Tibial nerve (tissue), 4 donors: ENCODE data around the gene SLC38A3.
"Not testable (repeated sequence)": the region's sequence is repeated elsewhere in the genome, so short reads cannot be mapped to it uniquely, and the experiment has no call there.

ENCODE experiments used
- CTCF ChIP-seq, 5 experiments: fragments of 200-600 bp in 3 of 5; fragments of 450-650 bp in 2 of 5; sonication (generic) in 3 of 5; IDR thresholded peaks; one replicate each; pipeline ENCODE4 v1.5.1; 2016 to 2019; ENCODE audit warnings: antibody characterized with exemption in 5 of 5, mild to moderate bottlenecking in 3 of 5, moderate library complexity in 2 of 5
- EP300 ChIP-seq, 2 donors: sonication (generic); formaldehyde crosslinking; IDR thresholded peaks; one replicate each; pipeline ENCODE4 v1.6.1; 2017; ENCODE audit warnings: antibody characterized with exemption in 2 of 2, mild to moderate bottlenecking in 1 of 2
- POLR2A ChIP-seq, 2 donors: fragments of 450-650 bp; IDR thresholded peaks; one replicate each; pipeline ENCODE4 v1.6.1; 2017; ENCODE audit warnings: antibody characterized with exemption in 2 of 2, mild to moderate bottlenecking in 2 of 2, moderate library complexity in 2 of 2

GRCh38 chr3:50228184-50228763 lies 23.2 kb downstream of the SLC38A3 start:
- not testable (repeated sequence) for TF ChIP-seq CTCF, POLR2A, EP300 (IDR thresholded peaks at IDR 0.05)
